GM11168 (cell line): ENCODE data around the gene APOB.

Experiments
- in situ Hi-C: fragments of 300-500 bp; cut with MboI; formaldehyde crosslinking; loops from one replicate; pipeline ENCODE4 v1.12.0; 2022; ENCODE audit warnings: low sequenced_read_pairs; ENCODE audit not compliant: unreplicated experiment

Gene APOB

GRCh38 chr2:21008014-21008789, 35.7 kb downstream of the APOB start:
- in situ Hi-C loops: no loop called here

DNA sequence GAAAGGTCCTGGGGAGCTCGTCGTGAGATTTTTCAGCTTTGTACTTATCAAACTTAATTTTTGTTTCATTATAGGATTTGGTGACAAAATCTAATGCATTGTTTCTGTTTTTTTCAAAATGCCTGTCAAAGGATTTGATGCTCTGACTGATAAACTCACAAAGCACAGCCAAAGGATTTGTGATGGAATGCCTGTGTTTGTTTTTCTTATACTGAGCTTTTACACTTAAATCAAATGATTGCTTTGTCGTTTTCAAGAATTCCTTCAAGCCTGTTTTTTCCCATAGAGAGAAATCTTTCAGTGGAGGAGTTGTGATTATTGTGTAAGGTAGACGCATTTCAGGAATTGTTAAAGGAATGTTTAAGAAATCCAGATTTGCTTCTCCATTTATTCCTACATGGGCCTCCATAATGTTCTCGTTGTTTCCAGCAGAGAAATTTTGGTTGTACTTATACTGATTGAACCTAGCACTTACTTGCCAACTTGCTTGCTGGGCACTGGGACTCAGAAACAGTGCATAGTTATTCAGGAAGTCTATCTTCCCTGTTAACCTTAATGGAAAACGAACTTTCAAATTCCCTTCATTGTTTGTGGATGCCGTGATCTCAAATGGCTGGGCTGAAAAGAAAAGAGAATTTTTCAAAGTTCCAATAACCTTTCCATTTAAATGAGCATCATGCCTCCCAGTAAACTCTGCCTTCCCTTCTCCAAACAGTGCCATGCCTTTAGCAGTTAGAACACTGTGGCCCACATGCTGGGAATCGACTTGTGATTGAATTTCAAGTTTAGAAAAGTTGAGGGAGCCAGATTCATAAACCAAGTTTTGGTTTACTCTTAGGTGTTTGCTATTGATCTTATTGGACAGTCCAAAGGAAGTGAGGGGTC, 36.5 kb downstream of the APOB start:
- in situ Hi-C loops: no loop called here

- in situ Hi-C loops: no loop called here
Measured at GRCh38 chr2:21006423-21007128, 37.3 kb downstream of the APOB start.

GRCh38 chr2:21005700-21006422, 38.0 kb downstream of the APOB start:
- in situ Hi-C loops: no loop called here

- in situ Hi-C loops: no loop called here
Measured at GRCh38 chr2:21005111-21005699, 38.7 kb downstream of the APOB start.

GRCh38 chr2:21004181-21004572, 39.7 kb downstream of the APOB start:
- in situ Hi-C loops: no loop called here

- in situ Hi-C loops: no loop called here
Measured at GRCh38 chr2:21003572-21004180, 40.2 kb downstream of the APOB start.

DNA sequence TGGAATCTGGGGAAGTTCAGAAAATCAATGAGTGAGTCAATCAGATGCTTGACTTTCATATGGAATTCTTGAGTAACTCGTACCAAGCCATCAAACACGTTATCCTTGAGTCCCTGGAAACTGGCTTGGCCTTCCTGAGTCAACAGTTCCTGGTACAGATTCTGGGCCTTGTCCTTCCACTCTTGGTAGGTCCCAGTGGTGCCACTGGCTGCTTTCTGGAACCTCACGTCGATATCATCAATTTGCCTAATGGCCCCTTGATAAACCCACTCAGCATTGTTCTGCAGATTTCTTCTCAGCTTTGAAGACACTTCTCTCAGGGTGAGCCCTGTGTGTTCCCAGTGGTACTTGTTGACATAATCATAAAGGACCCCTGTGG, 41.1 kb downstream of the APOB start:
- in situ Hi-C loops: no loop called here

DNA sequence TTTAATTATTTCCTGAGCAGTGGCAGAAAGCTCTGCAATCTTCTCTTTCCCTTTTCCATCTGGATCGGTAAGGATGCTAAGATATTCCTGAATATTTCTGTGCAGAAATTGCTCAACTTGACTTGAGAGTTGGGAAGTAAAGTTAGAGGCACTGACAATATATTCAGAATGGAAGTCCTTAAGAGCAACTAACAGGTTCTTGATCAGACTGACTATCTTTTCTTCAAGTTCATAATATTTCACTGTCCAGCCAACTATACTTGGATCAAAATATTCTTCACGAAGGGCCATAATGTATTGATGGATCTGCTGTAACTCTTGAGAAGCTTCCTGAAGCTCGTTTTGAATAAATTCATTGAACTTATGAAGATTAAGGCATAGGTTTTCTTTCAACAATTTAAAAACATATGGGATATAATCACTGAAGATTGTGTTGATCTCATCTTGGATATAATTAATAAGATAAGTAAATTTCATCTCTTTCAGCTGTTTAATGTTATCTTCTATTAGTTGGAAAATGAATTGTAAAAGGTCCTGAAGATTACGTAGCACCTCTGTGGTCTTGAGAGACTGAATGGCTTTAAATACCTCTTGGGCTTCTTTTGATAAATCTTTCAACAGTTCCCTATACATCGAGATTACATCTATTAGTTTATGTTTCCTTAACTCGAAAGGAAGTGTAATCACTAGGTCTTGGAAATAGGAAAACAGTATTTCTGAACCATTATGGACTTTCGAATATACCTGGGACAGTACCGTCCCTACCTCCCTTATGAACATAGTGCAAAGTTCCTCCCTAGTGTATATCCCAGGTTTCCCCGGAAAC, 41.7 kb downstream of the APOB start:
- in situ Hi-C loops: no loop called here

DNA sequence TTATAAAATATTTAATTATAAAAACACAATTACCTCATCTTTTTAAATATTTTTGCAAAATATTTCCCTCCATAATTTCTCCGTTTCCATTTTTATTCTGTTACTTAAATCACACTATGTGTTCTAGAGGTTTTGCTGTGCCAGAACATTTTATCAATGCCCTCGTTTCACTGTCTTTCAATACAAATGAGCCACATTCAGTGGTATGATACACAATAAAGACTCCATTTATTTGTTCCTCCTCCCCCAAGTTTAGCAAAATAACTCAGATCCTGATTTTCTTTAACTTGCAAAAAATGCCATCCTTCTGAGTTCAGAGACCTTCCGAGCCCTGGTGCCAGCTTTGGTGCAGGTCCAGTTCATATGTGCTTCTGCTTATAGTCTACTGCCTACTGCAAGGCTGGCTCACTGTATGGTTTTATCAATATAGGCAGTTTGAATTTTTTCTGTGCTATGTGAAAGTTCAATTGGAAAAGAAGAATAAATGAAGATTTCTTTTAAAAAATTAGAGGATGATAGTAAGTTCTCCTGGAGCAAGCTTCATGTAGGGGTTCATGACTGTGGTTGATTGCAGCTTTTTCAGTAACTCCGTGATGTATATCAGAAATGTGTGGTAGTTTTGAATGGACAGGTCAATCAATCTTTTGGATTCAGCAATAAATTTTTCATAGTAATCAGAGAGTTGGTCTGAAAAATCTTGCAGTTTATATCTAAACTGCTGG, 42.5 kb downstream of the APOB start:
- in situ Hi-C loops: no loop called here

DNA sequence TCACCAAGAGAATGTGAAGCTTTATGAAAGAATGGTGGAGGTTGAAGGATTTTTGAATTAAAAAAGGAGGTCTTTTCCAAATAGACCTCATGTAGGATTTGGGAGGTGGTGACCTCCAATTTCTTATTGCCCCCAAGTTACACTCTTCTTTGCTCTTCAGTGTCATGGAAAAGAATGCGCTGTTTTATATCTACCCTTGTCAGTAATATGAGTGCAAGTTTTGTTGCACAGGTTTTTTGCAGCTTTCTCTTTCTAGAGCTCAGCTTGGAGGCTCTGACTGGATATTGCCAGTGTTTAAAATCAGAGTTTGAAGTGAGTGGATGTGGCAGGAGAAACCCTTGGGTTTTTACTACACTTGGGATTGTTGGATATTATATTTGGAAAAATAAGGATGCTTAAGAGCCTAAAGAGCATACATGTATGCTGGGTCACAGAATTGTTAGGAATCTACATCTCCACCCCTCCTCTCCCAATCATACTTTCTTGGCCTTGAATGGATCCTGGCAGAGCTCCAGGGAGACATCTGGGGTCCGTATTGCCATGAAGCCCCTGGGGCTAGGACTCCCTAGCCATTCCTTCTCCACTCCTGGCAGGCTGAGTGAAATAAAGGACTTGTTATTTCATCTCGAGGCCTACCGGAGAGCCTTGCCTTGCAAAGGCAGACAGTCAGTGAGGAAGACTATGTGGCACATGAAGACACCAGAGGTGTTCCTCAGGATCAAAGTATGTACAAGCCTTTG, 43.8 kb downstream of the APOB start:
- in situ Hi-C loops: no loop called here

GRCh38 chr2:20998972-20999905, 44.6 kb downstream of the APOB start:
- in situ Hi-C loops: no loop called here

DNA sequence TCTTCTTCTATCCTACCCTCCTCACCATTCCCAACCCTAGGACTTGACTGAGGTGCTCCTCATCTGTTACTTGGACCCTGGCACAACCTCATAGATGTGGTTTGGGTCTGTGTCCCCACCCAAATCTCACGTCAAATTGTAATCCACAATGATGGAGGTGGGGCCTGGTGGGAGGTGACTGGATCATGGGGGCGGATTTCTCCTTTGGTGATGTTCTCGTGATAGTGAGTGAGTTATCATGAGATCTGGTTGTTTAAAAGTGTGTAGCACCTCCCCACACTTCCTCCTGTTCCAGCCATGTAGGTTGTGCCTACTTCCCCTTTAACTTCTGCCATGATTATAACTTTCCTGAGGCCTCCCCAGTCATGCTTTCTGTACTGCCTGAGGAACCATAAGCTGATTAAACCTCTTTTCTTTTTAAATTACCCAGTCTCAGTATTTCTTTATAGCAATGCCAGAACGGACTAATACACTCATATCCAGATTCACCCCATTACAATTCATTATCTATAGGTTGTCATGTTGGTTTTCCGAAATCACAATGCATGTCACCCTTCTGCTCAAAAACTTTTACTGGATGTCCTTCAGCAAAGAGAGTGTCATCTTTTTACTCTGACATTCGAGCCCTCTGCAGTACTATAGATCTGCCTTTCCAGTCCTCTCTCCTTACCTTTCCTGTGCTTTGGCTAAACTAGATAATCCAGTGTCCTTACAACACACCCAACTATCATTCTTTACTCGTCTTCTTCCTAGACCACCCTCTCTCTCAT, 45.7 kb downstream of the APOB start:
- in situ Hi-C loops: no loop called here

- in situ Hi-C loops: no loop called here
Measured at GRCh38 chr2:20994130-20994529, 49.7 kb downstream of the APOB start.

DNA sequence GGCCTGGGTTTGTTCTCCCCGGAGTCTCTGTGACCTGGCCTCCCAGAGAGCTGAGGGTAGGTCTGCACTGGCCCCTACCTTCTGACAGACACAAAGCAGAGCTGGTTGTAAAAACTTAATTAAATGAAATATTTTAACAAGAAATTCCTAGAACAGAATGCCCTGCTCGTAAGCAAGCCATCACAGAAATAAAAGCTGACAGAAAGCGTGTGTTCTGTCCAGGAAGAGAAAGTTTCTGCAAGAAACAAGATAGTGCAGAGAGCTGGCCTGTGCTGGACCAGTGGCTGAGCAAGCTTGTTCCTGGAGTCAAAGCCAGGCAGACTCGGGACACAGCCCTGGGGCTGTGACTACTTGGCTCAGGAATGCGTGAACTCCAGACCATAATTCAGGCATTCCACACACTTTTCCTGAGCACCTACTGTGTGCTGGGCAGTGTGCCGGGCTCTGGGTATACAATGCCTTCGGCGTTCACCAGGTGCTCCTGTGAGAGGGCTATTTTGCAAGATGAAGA, 51.6 kb downstream of the APOB start:
- in situ Hi-C loops: no loop called here
